GM12878 (cell line): ENCODE results near the gene RNF175.

Experiments
- CUX1 ChIP-seq: IDR thresholded peaks from 2 replicates; pipeline ENCODE4 v1.6.1; 2012; ENCODE audit warnings: improper control_type of control experiment, low read depth, low read length; ENCODE audit not compliant: insufficient replicate concordance
- TCF3 ChIP-seq: IDR thresholded peaks from 2 replicates; pipeline ENCODE4 v1.6.1; 2012; ENCODE audit warnings: low read depth, mild to moderate bottlenecking, low read length, borderline replicate concordance; ENCODE audit not compliant: insufficient read depth

GRCh38 chr4:153763404-153763803, 3.6 kb upstream of the RNF175 start:
- TF ChIP-seq CUX1 (no peak), TCF3 (no peak)
